ENCODE data around the gene ARHGAP45.
A peak's percentile ranks its signal among the peaks of the same experiment; 100 is the strongest.

Gene ARHGAP45

GRCh38 chr19:1054102-1055027, 12.6 kb upstream of the ARHGAP45 start:
- DNase-seq (ENCODE audit: low read depth in 2 of 2): no peak

GRCh38 chr19:1055028-1055425, 11.9 kb upstream of the ARHGAP45 start:
- no peak for DNase-seq (ENCODE audit: low read depth in 2 of 2)

GRCh38 chr19:1055886-1056620, 10.9 kb upstream of the ARHGAP45 start:
- no peak for DNase-seq (ENCODE audit: low read depth in 2 of 2)

- DNase-seq (ENCODE audit: low read depth in 2 of 2): no peak
These were observed 9.7 kb upstream of the ARHGAP45 start for GRCh38 chr19:1057176-1057855.

GRCh38 chr19:1058112-1058511, 8.9 kb upstream of the ARHGAP45 start:
- DNase-seq (ENCODE audit: low read depth in 2 of 2): no peak

GRCh38 chr19:1060689-1061088, 6.3 kb upstream of the ARHGAP45 start:
- DNase-seq (ENCODE audit: low read depth in 2 of 2): no peak

GRCh38 chr19:1061987-1062386, 5.0 kb upstream of the ARHGAP45 start:
- DNase-seq (ENCODE audit: low read depth in 2 of 2): no peak

GRCh38 chr19:1062387-1063029, 4.5 kb upstream of the ARHGAP45 start:
- DNase-seq (ENCODE audit: low read depth in 2 of 2): no peak

- DNase-seq (ENCODE audit: low read depth in 2 of 2): peak in 1 of 2 donors; percentile 64
These were observed 3.7 kb upstream of the ARHGAP45 start for GRCh38 chr19:1063030-1063908.

GRCh38 chr19:1063909-1064660, 2.9 kb upstream of the ARHGAP45 start:
- no peak for DNase-seq (ENCODE audit: low read depth in 2 of 2)

- DNase-seq (ENCODE audit: low read depth in 2 of 2): peak in 1 of 2 donors; percentile 69
These were observed 2.0 kb upstream of the ARHGAP45 start for GRCh38 chr19:1064661-1065605.

GRCh38 chr19:1065606-1066109, 1.3 kb upstream of the ARHGAP45 start:
- no peak for DNase-seq (ENCODE audit: low read depth in 2 of 2)

- no peak for DNase-seq (ENCODE audit: low read depth in 2 of 2)
These were observed 668 bp upstream of the ARHGAP45 start for GRCh38 chr19:1066251-1066747.

- peak in 1 of 2 donors; percentile 65 for DNase-seq (ENCODE audit: low read depth in 2 of 2)
These were observed 482 bp downstream of the ARHGAP45 start for GRCh38 chr19:1067341-1067957.

- no peak for DNase-seq (ENCODE audit: low read depth in 2 of 2)
These were observed 1.3 kb downstream of the ARHGAP45 start for GRCh38 chr19:1068009-1069001.

- peak in 1 of 2 donors; percentile 56 for DNase-seq (ENCODE audit: low read depth in 2 of 2)
These were observed 2.2 kb downstream of the ARHGAP45 start for GRCh38 chr19:1069009-1069779.

Measured in stimulated activated CD8-positive, alpha-beta memory T cell treated with anti-CD3 and anti-CD28 coated beads, Interleukin-15, amount 100 ng/mL, for 48 hours (primary cell).